Germinal center (tissue), 1 donor: Measurements from ENCODE around the gene CCDC27.
A peak's percentile ranks its signal among the peaks of the same experiment; 100 is the strongest.
"Not testable (repeated sequence)": the region's sequence is repeated elsewhere in the genome, so short reads cannot be mapped to it uniquely, and the experiment has no call there.

ENCODE experiments used
- DNase-seq: peaks from one replicate; pipeline ENCODE4 v3.0.0; 2012; ENCODE audit warnings: mixed read lengths, low spot score

The CCDC27 gene

DNA sequence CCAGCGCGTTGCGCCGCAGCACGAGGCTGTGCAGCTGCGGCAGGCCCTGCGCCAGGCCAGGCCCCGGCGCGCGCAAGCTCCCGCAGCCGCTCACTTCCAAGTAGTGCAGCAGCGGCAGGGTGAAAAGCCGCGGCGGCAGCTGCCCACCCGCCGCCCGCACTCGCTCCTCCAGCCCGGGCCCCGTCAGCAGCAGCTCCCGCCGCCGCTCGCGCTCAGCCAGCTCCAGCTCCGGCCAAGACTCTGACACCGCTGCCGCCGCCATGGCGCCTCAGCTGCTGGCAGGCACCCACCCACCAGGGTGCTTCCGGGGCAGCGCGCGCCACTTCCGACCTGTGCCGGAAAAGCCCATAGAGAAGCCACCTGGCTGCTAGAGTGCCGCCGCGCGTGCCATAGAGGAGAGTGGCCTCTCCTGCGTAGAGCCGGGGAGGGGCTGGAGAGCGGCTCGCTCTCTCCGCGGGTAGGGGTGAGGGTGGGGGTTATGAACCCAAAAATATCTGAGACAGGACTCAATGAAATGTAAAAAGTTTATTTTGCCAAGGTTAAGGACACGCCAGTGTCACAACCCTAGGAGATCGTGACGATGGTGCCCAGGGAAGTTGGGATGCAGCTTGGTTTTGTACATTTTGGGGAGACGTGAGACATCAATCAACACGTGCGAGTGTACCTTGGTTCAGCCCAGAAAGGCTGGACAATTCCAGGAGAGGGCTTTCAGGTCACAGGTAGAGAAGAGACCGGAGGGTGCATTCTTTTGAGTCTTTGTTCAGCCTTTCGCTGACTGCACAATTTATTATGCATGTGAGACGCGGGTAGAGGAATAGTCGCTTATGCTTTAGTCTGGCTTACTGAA, 44.2 kb downstream of the CCDC27 start, which contains the start of gene LRRC47:
Gene LRRC47, minus strand, starts transcription at position 284 of the 847 bp plus-strand sequence. Its CDS starts 22 bp downstream, at position 262.
- DNase-seq = peak; percentile 95

DNA sequence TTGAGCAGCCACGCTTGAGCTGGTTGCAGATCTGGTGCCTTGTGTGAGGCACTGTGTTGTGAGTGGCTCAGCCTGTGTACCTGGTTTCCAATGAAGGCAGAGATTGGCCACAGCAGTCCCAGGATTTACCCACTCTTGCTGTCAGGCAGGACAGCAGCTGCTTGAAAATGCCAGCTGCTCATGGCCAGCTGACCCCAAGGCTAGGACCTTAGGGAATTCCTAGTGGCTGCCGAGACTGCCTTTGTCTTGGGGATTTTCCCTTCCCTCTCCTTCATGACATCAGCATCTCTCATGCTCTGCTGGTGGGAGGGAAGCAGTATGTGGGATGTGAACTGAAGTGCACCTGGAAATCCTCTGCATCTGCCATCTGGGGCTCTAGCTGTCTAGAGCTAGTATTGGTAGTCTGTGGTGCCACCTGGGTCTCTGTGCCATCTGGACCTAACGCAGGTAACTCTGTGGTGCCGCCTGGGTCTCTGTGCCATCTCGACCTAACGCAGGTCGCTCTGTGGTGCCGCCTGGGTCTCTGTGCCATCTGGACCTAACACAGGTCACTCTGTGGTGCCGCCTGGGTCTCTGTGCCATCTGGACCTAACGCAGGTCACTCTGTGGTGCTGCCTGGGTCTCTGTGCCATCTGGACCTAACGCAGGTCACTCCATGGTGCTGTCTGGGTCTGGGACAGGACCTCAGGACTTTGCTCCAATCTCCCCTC, 47.9 kb downstream of the CCDC27 start:
- no peak for DNase-seq

DNA sequence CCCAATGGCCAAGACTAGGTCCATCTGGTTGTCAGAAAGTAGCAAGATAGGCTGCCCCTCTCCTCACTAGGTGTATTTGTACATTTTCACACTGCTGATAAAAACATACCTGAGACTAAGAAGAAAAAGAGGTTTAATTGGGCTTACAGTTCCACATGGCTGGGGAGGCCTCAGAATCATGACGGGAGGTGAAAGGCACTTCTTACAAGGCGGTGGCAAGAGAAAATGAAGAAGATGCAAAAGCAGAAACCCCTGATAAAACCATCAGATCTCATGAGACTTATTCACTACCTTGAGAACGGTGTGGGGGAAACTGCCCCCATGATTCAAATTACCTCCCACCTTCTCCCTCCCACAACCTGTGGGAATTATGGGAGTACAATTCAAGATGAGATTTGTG, 48.5 kb downstream of the CCDC27 start:
- DNase-seq = not testable (repeated sequence)

DNA sequence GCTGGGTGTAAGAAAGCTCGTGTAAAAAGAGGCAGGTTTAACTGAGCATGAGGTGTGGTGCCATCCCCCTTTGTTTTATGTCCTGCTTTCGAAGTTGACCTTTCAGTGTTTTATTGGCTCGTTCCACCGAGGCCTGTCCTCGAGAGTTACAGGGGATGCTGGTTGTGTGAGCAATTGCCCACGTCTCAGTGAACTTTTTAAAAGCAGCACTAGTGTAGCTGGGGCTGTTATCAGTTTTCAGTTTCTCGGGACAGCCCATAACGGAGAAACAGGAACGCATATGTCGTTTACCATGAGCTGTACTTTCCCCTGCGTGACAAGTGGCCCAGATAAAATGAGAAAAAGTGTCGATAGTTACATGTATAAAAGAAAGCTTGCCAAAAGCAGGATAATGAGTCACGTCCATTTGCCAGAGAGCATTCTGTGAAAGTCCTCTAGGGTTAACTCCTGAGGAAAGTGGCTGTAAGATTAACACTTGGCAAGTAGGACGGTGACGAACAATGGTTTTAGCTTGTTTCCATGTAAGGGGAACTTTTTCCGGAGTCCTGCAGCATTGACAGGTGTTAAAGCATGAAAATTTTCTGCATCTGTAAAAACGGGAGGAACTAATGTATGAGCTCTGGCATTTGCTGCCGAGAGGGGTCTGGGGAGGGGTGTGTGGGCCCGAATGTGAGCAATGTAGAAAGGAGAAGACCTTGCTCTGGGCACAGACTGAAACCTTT, 51.8 kb downstream of the CCDC27 start:
- no peak for DNase-seq

DNA sequence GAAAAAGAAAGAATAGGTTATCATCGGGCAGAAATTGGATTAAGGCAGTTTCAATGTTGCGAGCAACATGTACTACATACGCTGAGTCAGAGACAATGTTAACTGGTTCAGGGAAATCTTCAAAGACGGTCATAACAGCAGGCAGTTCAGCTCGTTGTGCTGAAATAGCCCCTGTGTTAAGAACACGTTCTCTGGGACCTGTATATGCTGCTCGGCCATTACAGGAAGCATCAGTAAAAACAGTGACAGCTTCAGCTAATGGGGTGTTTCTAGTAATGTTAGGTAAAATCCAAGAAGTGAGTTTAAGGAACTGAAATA, 52.3 kb downstream of the CCDC27 start:
- DNase-seq = not testable (repeated sequence)

DNA sequence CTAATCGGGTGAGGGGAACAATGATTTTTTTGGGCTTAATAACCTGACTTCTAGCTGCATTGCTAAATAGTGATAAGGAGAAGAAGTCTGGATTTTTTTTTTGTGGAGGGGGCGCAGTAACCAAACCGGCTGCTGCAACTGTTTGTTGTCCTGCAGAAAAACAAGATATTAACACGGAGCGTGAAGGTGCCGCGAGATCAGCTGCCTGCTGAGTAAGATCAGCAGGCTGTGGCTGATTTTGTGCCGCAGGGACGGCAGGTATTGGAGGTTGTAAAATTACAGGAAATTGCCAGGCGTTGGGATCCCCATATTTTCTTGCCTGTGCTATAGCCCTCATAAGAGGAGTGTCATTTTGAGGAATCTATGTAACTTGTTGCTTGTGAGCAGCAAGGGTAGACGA, 52.8 kb downstream of the CCDC27 start:
- DNase-seq = no peak

DNA sequence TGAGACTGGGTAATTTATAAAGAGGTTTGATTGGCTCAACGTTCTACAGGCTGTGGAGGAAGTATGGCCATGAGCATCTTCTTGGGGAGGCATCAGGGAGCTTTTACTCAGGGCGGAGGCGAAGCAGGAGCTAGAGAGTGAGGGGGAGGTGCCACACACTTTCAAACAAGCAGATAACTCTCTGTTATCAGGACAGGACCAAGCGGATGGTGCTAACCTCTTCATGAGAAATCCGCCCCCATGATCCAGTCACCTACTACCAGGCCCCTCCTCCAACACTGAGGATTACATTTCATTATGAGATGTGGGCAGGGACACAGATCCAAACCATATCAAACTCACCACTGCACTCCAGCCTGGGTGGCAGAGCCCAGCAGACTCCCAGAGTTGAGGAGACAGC, 55.5 kb downstream of the CCDC27 start:
- no peak for DNase-seq

DNA sequence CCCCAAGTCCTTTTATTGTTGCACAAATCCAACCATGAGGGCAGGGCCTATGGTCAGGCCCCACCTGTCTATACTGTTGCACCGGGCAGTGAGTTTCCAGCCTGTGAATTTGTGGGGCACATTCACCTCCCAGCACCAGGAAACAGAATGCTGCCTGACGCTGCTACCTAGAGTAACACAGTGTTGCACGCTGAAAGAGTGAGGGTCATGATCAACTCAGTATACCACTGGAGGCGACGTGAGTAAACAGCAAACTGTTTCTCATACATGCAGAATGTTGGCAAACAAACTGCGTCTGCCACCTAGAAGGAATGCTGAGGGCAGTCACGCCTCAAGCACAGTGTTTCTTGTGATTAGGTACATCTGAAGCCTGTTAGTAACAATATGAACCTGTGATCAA, 57.4 kb downstream of the CCDC27 start:
- no peak for DNase-seq

DNA sequence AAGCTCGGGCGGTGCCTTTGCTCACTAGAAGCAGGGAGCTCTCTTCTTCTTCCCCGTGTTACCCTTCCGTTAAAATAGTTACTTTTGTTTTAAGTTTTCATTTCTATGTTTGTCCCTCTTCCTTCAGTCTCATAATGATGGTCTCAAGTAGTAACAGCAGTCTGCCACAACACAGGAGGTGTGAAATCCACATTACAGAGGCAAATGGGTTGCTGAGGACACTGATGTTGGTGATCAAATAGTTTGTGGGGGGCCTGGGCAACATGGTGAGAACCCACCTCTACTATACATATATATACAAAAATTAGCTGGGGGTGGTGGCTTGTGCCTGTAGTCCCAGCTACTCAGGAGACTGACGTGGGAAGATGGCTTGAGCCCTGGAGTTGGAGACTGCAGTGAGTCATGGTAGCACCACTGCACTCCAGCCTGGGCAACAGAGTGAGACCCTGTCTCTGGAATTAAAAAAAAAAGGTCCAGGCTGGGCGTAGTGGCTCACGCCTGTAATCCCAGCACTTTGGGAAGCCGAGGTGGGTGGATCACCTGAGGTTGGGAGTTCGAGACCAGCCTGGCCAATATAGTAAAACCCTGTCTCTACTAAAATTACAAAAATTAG, 58.0 kb downstream of the CCDC27 start:
- not testable (repeated sequence) for DNase-seq

DNA sequence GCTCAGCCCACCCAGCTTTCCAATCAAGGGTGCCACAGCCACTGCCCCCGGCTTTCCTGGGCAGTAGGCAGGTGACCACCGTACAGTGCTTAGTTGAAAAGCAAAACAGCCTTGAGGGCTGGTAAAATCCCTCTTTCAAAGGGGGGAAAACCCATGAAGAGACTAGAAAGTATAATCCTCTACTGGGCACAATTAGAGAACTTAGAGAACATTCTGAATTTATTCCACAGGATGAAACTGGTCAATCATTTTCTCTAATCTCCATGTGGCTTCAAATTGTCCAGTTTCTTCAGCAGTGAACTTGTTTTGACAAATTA, 59.3 kb downstream of the CCDC27 start:
- no peak for DNase-seq

DNA sequence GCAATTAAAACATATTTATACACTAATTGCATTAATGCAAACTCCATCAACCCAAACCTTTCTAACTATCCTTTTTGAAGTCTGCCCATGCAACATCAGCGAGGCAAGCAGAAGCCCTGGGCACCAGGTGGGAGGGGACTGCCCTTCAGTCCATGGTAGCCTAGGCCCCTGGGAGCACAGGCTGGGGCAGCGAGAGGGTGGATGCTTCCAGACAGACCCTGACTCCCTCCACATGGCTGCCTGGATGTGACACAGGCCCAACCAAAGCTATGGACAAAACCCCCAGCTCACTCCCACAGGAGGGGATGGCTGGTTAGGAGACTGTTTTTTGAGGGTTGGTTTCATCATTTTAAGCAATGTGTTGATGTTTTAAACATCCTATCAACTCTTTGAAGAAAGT, 61.8 kb downstream of the CCDC27 start:
- DNase-seq = no peak

DNA sequence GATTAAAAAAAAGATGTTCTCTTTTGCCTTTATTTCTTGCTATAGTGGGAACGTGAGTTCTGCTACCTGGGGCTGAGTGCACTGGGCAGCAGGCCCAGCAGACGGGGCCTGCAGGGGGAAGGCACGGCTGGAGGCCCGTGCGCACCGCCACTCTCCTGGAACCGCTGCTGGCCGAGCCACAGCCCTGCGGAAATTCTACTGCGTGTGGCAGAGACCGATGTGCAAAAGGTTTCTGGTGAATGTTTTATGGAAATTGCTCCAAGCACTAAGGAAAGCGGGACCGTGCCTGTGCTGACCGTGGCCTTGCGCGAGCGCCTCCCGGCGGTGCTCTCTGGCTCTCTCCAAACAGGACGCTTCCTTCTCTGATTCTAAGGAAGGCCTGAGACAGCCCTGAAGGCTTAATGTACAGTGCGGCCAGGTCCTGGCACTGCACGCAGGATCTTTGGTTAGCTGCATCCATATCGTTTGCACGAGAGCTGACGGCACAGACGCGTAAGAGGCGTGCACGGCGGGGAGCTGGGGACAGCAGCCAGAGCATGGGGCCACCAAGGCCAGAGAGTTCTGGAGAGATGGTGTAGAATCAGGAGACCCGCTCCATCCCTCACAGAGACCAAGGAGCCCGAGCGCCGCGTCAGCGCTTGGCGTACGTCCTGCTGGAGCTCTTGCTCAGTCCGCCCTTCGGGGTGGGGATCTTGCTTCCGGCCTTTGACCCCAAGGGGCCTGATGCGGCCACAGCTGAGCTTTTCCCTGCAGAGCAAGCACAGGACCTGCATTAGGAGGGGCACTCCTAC, 62.7 kb downstream of the CCDC27 start:
- no peak for DNase-seq

DNA sequence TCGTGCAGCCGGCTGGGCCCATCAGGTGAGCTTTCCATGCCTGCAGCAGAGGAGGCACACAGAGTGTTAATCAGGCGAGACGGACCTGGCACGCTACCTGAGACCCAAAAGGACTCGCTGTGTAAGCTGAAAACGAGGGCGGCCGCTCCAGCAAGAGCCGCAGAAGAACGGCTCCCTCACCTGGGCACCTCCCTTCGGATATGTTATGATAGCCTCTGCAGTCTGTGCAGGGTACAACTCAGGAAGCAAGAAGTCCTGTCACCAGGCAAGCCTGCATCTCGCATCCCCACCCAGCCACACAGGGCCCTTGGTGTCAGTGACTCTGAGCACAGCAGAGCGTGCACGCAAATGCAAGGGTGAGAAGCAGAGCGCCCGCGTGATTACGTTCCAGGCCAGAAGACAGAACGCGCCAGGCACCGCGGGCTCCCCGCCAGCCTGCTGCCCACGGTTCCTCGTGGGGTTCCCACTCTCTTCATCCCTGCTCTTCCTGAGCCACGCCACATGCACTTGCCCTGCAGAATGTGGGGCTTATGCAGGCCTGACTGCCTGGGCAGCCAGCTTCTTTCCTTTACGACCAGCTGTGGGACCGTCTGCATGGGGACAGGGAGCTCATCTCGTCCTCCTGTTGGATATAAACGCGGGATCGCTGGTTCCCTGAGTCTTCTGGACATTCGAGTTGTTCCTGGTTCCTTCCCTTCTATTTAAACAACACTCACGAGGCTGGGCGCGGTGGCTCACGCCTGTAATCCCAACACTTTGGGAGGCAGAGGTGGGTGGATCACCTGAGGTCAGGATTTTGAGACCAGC, 64.3 kb downstream of the CCDC27 start:
- no peak for DNase-seq

DNA sequence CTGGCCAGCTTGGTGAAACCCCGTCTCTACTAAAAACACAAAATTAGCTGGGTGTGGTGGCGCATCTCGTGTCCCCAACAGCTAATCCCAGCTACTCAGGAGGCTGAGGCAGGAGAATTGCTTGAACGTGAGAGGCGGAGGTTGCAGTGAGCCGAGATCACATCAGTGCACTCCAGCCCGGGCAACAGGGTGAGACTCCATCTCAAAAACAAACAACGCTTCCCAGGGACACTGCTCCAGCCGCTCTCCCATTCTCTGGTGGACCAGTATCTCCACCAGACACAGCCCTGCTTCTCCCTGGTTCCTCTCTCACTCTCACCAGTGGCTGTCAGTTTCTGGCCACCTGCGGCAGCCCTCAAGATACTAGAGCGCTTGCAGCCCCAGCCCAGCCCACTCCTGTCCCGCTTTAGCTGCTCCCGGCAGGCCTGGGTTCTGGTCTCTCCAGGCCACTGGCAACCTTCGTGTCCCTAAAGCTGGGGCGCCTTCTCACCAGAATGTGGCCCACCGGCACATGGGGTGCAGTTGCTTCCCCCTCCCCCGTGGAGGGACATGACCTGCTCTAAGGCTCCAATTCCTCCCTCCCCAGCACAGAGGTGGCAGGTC, 65.0 kb downstream of the CCDC27 start:
- no peak for DNase-seq

DNA sequence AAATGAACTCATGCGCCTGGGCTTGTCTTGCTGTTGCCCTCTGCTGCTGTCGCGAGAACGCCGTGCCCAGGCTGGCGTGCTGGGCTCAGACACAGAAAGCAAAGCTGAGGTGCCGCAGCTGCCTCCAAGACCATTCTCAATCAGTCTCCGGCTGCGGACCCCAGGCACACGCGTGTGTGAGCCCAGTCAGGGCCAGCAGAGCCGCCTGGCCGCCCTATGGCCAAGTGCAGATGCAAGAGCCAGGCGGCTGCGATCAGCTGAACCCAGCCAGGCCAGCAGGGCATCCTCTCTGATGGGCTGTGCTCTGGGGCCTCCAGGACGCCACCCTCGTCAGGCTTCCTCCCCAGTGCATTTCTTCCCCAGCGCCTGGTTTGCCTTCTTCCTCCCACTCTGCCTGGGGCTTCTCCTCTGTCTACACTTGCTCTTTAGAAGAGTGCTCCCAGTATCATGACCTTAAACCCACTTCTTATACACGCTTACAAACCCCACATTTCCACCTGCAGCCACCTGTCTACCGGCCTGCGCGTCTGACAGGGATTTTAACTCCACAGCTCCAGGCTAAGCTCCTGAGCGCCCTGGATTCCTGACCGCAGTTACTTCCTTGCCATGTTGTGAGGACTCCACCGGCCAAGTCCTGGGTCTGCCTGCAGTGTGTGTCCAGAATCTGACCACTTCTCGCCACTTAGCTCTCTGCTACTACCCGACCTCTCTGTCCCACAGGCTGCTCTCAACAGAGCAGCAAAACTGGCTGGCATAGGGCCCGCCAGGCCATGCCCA, 65.8 kb downstream of the CCDC27 start:
- no peak for DNase-seq

DNA sequence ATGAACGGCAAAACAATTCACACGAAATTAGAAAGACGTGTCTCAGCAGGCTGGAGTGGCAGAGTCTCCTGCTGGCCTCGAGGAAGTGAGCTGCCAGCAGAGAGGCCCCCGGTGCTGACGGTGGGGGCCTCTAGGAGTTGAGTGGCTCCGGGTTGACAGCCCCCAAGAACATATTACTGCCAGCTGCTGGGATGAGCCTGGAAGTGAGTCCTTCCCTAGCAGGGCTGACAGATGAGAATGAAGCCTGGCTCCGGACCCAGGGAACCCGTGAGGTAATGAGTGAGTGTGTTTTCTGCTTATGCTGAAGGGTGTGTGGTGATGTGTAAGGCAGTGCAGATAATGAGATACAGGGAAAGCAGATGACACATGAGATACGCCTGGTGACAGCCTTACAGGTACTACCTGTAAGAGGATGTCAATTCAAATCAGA, 67.5 kb downstream of the CCDC27 start:
- DNase-seq = no peak

DNA sequence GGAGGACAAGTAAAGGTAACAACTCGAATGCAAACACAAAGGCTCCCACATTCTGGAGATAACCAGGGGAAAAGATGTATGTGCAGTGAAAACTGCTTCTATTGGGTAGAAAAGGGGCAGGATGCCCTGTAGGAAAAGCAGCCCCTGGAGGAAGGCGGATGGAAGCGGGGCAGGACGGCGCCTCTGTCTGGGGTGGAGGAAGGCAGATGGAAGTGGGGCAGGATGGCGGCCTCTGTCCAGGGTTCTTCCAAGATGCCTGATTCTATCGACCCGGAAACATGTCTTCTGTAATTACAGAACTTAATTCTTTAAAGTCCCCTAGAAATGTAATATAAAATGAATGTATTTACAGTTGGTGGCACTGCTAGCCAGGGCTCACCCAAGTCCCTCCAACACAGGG, 68.1 kb downstream of the CCDC27 start:
- DNase-seq = no peak

DNA sequence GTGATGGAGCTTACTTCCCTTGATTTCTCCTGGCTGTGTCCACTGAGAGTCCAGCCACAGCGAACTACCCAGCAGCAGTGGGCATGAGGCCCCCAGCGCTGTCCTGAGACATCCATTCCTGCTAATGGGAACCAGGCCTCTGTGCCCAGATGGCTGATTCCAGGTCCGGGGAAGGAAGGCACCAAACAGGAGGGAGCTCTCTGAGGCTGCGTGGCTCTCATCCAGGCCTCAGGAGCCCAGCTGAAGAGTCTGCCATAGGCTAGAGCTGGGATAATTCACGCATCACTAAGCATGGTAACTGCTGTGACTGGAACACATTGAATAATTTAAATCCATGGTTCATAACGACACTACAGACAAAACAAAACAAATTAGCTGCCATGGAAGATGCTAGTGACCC, 68.8 kb downstream of the CCDC27 start:
- no peak for DNase-seq
